Cardiac fibroblast (primary cell): ENCODE results near the gene ALPK3.

Experiments
- DNase-seq, 2 donors: peaks; one replicate each; pipeline versions ENCODE4 v3.0.0 to v3.0.0-alpha.2; 2010; ENCODE audit warnings: low read depth in 2 of 2
- H3K4me3 ChIP-seq, 2 donors: replicated peaks in 1 of 2; 1 replicate in 1 of 2; 2 replicates in 1 of 2; pipeline ENCODE4 v1.5.1; 2011; ENCODE audit warnings: low read depth in 2 of 2, low read length in 2 of 2, mild to moderate bottlenecking in 2 of 2, moderate library complexity in 1 of 2
- TF ChIP-seq, protein P1 (sequence below): IDR thresholded peaks from one replicate; pipeline ENCODE4 v1.5.1; 2011; ENCODE audit warnings: low read depth, mild to moderate bottlenecking, low read length, inconsistent platforms

The ALPK3 gene

DNA sequence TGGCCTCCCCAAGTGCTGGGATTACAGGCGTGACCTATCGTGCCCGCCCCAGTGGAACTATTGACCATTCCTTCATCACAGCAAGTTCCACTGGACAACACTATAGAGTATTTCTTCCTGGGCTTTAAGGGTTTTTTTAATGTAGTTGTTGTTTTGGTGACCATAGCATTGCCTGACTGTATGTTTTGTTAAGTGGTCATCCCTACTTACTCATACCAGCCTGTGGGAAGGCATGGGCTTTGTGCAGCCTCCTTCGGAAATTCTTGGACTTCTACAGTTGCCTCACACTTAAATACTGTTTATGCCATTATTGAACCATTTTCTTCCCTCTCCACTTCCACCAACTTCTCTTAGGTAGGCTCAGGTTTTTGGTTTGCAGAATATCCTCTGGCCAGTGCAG, 19.9 kb upstream of the ALPK3 start:
- peak in 1 of 2 donors; percentile 89 for DNase-seq
- H3K4me3 ChIP-seq: no peak overlapping the region
- TF ChIP-seq, protein P1, sequence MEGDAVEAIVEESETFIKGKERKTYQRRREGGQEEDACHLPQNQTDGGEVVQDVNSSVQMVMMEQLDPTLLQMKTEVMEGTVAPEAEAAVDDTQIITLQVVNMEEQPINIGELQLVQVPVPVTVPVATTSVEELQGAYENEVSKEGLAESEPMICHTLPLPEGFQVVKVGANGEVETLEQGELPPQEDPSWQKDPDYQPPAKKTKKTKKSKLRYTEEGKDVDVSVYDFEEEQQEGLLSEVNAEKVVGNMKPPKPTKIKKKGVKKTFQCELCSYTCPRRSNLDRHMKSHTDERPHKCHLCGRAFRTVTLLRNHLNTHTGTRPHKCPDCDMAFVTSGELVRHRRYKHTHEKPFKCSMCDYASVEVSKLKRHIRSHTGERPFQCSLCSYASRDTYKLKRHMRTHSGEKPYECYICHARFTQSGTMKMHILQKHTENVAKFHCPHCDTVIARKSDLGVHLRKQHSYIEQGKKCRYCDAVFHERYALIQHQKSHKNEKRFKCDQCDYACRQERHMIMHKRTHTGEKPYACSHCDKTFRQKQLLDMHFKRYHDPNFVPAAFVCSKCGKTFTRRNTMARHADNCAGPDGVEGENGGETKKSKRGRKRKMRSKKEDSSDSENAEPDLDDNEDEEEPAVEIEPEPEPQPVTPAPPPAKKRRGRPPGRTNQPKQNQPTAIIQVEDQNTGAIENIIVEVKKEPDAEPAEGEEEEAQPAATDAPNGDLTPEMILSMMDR: no peak

DNA sequence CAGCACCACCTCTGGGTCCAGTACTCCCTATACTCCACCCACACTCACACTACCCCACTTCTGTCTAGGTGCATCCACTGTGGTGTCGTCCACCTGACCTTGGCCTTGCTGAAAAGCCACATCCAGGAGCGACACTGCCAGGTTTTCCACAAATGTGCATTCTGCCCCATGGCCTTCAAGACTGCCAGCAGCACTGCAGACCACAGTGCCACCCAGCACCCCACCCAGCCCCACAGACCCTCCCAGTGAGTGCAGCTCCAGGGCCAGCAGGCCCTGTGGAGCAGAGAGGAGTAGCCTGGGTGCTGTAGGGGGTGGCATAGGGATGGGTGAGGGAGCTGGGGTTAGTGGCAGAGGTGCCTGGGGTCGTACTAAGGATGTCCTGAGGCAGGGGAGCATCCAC, 19.4 kb upstream of the ALPK3 start:
- no peak for DNase-seq
- TF ChIP-seq, protein P1: no peak
- H3K4me3 ChIP-seq: no peak overlapping the region

DNA sequence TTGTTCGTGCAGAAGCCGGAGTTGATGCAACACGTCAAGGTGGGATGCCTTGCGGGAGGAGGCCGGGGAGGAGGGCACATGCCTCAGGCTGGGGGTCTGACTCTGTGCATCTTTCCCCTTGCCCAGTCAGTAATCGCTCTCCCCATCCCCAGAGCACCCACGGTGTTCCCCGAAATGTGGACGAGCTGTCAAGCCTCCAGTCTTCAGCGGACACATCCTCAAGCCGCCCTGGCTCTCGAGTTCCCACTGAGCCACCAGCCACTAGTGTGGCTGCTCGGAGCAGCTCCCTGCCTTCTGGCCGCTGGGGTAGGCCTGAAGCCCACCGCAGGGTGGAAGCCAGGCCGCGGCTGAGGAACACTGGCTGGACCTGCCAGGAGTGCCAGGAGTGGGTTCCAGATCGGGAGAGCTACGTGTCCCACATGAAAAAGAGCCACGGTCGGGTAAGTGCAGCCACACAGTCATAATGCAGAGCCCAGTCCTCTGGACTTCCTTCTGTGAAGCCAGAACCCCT, 18.7 kb upstream of the ALPK3 start:
- no peak overlapping the region for H3K4me3 ChIP-seq
- TF ChIP-seq, protein P1: no peak
- DNase-seq: no peak

DNA sequence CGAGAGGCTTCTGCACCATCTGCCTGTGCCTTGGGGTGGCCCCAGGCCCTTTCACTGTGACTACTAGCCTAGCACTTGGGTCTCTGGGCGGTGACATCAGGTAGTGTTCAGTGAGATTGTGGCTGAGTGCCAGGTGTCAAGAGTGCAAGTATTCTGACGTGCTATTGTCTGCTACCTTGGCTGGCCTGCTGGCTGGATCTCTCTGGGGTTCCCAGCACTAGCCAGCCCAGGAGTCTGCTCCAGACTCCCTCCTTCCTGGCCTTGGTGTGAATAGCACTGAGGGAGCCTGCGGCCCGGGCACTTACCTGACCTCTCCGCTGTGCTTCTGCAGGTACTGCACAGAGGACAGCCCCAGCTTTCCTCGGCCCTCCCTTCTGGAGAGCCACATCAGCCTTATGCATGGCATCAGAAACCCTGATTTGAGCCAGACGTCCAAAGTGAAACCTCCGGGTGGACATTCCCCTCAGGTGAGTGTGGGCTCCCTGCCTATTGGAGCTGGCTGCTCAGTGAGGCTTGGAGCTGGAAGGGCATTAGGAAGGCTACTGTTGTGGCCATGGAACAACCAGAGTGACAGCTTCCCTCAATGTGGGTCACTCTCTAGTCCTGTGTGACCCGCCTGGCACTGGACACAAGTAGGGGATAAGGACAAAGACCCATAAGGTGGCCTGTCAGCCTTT, 17.5 kb upstream of the ALPK3 start:
- no peak for DNase-seq
- H3K4me3 ChIP-seq: no peak overlapping the region
- TF ChIP-seq, protein P1: no peak

DNA sequence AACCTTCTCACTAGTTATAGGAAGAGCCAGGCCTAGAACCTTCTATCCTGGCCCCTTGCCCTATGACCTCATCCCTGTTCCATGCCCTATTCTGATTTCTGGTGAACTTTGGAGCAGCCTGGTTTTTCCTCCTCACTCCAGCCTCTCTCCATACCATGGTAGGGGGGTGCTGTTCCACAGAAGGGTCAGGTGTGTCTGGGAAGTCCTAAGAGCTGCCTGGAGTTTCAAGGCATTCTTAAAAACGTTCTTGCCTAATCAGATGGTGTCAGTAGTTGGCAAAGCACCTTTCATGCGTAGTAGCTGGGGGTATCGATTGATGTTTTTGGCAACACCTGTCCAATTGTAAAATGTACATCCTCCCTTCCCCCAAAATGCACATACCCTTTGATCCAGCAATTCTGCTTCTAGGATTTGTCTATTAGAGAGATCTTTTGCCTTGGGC, 16.8 kb upstream of the ALPK3 start:
- TF ChIP-seq, protein P1: no peak
- H3K4me3 ChIP-seq: no peak overlapping the region
- DNase-seq: no peak

DNA sequence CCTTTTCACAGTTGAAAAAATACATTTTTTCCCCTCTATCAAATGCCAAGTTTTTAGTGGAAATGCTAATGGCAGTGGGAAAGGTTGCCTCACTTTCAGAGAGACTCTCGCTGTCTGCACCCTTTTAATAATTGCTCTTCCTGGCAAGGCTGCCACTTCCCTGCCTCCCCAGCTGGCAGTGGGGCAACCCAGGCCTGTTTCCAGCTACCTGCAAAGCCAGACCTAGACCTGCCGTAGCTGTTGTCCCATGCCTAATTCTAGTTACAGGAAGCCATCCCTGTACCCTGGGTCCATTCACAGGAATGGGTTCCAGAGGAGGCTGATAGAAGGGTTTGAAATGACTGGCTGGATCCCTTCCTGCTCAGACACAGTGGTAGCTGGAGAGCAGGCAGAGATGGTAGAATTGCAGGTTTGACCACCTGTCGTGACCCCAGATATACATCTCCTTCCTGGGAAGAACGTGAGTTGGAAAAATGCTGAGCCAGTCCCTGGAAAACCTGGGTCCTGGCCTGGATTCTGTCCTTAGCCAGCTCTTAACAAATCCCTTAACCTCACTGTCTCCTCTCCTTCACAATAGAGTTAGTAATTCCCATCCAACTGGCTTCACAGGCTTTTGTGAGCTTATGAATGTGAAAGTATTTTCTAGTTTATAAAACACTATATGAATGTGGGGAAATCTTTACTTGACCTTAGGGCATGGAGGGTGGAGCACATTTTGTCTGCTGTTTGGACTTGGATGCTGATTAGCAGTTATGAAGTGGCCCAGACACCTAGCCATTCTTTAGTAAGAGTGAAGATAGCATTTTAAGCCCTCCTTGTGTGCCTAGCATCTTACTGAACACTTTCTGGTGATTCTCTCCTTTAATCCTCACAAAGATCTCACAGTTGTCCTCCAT, 12.9 kb upstream of the ALPK3 start:
- TF ChIP-seq, protein P1: no peak
- DNase-seq: no peak
- no peak overlapping the region for H3K4me3 ChIP-seq
